GM10266 (cell line): Measurements from ENCODE around the gene ZNF862.

Experiments
- DNase-seq: peaks from one replicate; pipeline ENCODE4 v3.0.0; 2012; ENCODE audit errors: extremely low spot score
- CTCF ChIP-seq: IDR thresholded peaks from 2 replicates; pipeline ENCODE4 v1.5.1; 2012; ENCODE audit warnings: mild to moderate bottlenecking, low read depth; ENCODE audit not compliant: control insufficient read depth, insufficient read depth; ENCODE audit errors: missing control alignments

ZNF862 gene

GRCh38 chr7:149846436-149847046 lies 8.4 kb downstream of the ZNF862 start:
- TF ChIP-seq CTCF = no peak
- no peak for DNase-seq

- TF ChIP-seq CTCF = no peak
- DNase-seq = no peak
These were observed 11.0 kb downstream of the ZNF862 start for GRCh38 chr7:149849174-149849573.

GRCh38 chr7:149850007-149850594 lies 11.9 kb downstream of the ZNF862 start:
- TF ChIP-seq CTCF = no peak
- no peak for DNase-seq

- no peak for TF ChIP-seq CTCF
- no peak for DNase-seq
These were observed 12.5 kb downstream of the ZNF862 start for GRCh38 chr7:149850716-149851115.

- no peak for DNase-seq
- no peak for TF ChIP-seq CTCF
These were observed 13.3 kb downstream of the ZNF862 start for GRCh38 chr7:149851449-149851848.

- DNase-seq = no peak
- no peak for TF ChIP-seq CTCF
These were observed 15.0 kb downstream of the ZNF862 start for GRCh38 chr7:149853157-149853556.

GRCh38 chr7:149854611-149855360 lies 16.6 kb downstream of the ZNF862 start:
- DNase-seq = no peak
- no peak for TF ChIP-seq CTCF
